HFFc6 (cell line): ENCODE results near the gene MADD. TPM values are rescaled to one million over a fixed set of nuclear protein-coding genes. Genes with fewer than 3 reads are reported as not detected.

Source experiments
- DNase-seq: peaks from one replicate; pipeline ENCODE4 v3.0.0-alpha.2; 2018
- H3K27ac Mint-ChIP-seq: 2 replicates; pipeline ENCODE4 v1.8.0; 2020; ENCODE audit warnings: mild to moderate bottlenecking, mixed read lengths
- H3K27me3 Mint-ChIP-seq: 2 replicates; pipeline ENCODE4 v1.8.0; 2021; ENCODE audit warnings: mild to moderate bottlenecking, moderate library complexity, mixed read lengths; ENCODE audit not compliant: insufficient read depth
- H3K36me3 Mint-ChIP-seq: 2 replicates; pipeline ENCODE4 v1.8.0; 2021; ENCODE audit warnings: low read depth, mixed read lengths
- H3K4me1 Mint-ChIP-seq: 2 replicates; pipeline ENCODE4 v1.8.0; 2020; ENCODE audit warnings: low read depth, mixed read lengths
- H3K4me3 Mint-ChIP-seq: 2 replicates; pipeline ENCODE4 v1.8.0; 2020; ENCODE audit warnings: mild to moderate bottlenecking, moderate library complexity, mixed read lengths
- H3K9me3 Mint-ChIP-seq: 2 replicates; pipeline ENCODE4 v1.8.0; 2020; ENCODE audit warnings: mild to moderate bottlenecking, mixed read lengths
- CTCF ChIP-seq: fragments of 200-600 bp; sonication (generic); IDR thresholded peaks from 2 replicates; pipeline ENCODE4 v1.5.0; 2021; ENCODE audit warnings: antibody characterized with exemption, mild to moderate bottlenecking
- total RNA-seq, 6 experiments: library from RNA; stranded (reverse); fragmentation: NEBNext Ultra II Directional; extraction: Animal tissue kit (Norgen Biotek cat#: 25700); gene quantifications; 2 replicates in 1 of 6; 3 replicates in 5 of 6; pipeline ENCODE4 v1.2.3, GENCODE V29; 2021

The MADD gene
- total RNA-seq, 6 experiments from 2014 or later: 22.4 to 30.5 (median 25.2) TPM

GRCh38 chr11:47239852-47240251 is 30.1 kb upstream of the MADD start:
- DNase-seq: no peak
- peaks cover 52% of the 10 kb centered on the region for H3K4me1 Mint-ChIP-seq
- H3K4me3 Mint-ChIP-seq: no peak overlapping the region
- H3K9me3 Mint-ChIP-seq: no peaks in the 10 kb centered on the region
- peaks cover 3% of the 10 kb centered on the region for H3K27me3 Mint-ChIP-seq
- H3K36me3 Mint-ChIP-seq: peaks cover 35% of the 10 kb centered on the region
- TF ChIP-seq CTCF: no peak
- no peak overlapping the region for H3K27ac Mint-ChIP-seq

GRCh38 chr11:47241841-47242301 is 28.1 kb upstream of the MADD start:
- Mint-ChIP-seq H3K4me3 (peak overlapping the region; percentile 15; the same call in 1 of the 2 replicates), H3K36me3 (peaks cover 31% of the 10 kb centered on the region), H3K27ac (peak overlapping the region; percentile 66), H3K27me3 (peaks cover 3% of the 10 kb centered on the region), H3K4me1 (peaks cover 34% of the 10 kb centered on the region), H3K9me3 (no peaks in the 10 kb centered on the region)
- TF ChIP-seq CTCF: no peak
- peak; percentile 55 for DNase-seq

- Mint-ChIP-seq H3K27me3 (peaks cover 3% of the 10 kb centered on the region), H3K36me3 (peaks cover 28% of the 10 kb centered on the region), H3K4me1 (peaks cover 29% of the 10 kb centered on the region), H3K4me3 (no peak overlapping the region), H3K27ac (peak overlapping the region; percentile 66; the same call in 1 of the 2 replicates), H3K9me3 (no peaks in the 10 kb centered on the region)
- no peak for DNase-seq
- no peak for TF ChIP-seq CTCF
These were observed 27.2 kb upstream of the MADD start for GRCh38 chr11:47242596-47243192.

GRCh38 chr11:47243454-47243853 is 26.5 kb upstream of the MADD start:
- no peak for TF ChIP-seq CTCF
- peaks cover 23% of the 10 kb centered on the region for H3K36me3 Mint-ChIP-seq
- H3K27ac Mint-ChIP-seq: peak overlapping the region; percentile 36; the same call in 1 of the 2 replicates
- no peak overlapping the region for H3K4me3 Mint-ChIP-seq
- H3K9me3 Mint-ChIP-seq: no peaks in the 10 kb centered on the region
- peaks cover 32% of the 10 kb centered on the region for H3K4me1 Mint-ChIP-seq
- peaks cover 3% of the 10 kb centered on the region for H3K27me3 Mint-ChIP-seq
- DNase-seq: no peak

GRCh38 chr11:47244448-47245350 is 25.2 kb upstream of the MADD start:
- H3K9me3 Mint-ChIP-seq: no peaks in the 10 kb centered on the region
- no peak for TF ChIP-seq CTCF

More at GRCh38 chr11:47244448-47245350, 25.2 kb upstream of the MADD start:
- H3K27ac Mint-ChIP-seq: no peak overlapping the region
- no peak overlapping the region for H3K4me3 Mint-ChIP-seq
- peaks cover 37% of the 10 kb centered on the region for H3K4me1 Mint-ChIP-seq
- H3K27me3 Mint-ChIP-seq: peaks cover 3% of the 10 kb centered on the region
- H3K36me3 Mint-ChIP-seq: peaks cover 21% of the 10 kb centered on the region
- no peak for DNase-seq
